ENCODE results near the gene C5orf46. TPM values are rescaled to one million over a fixed set of nuclear protein-coding genes. Genes with fewer than 3 reads are reported as not detected.
"Not testable (repeated sequence)": the region's sequence is repeated elsewhere in the genome, so short reads cannot be mapped to it uniquely, and the experiment has no call there.

Gene C5orf46
- total RNA-seq, 4 donors from 2014 or later, result 28.2 to 130 (median 86.4) TPM

- Histone ChIP-seq H3K27ac (no peak overlapping the region), H3K9me3 (no peaks in the 10 kb centered on the region), H3K27me3 (no peaks in the 10 kb centered on the region), H3K4me1 (no peaks in the 10 kb centered on the region), H3K4me3 (no peak overlapping the region), H3K36me3 (no peaks in the 10 kb centered on the region)
- no peak for TF ChIP-seq EP300 (IDR thresholded peaks at IDR 0.05)
- TF ChIP-seq POLR2A (IDR thresholded peaks at IDR 0.05), result no peak
- no peak for TF ChIP-seq POLR2AphosphoS5 (IDR thresholded peaks at IDR 0.05)
- no peak for TF ChIP-seq CTCF (IDR thresholded peaks at IDR 0.05)
- no peak for DNase-seq (ENCODE audit: low spot score in 2 of 2)
- WGBS, result 52% methylated on average over 2 of the region's 2 CpGs
Measured at GRCh38 chr5:147876626-147877025, 29.7 kb downstream of the C5orf46 start.

GRCh38 chr5:147876141-147876540 lies 30.2 kb downstream of the C5orf46 start:
- Histone ChIP-seq H3K9me3 (no peaks in the 10 kb centered on the region), H3K27ac (no peak overlapping the region), H3K4me1 (no peaks in the 10 kb centered on the region), H3K36me3 (no peaks in the 10 kb centered on the region), H3K27me3 (no peaks in the 10 kb centered on the region), H3K4me3 (no peak overlapping the region)
- TF ChIP-seq CTCF (IDR thresholded peaks at IDR 0.05) (no peak), POLR2AphosphoS5 (IDR thresholded peaks at IDR 0.05) (no peak), POLR2A (IDR thresholded peaks at IDR 0.05) (no peak), EP300 (IDR thresholded peaks at IDR 0.05) (no peak)
- no peak for DNase-seq (ENCODE audit: low spot score in 2 of 2)

GRCh38 chr5:147874910-147875367 lies 31.4 kb downstream of the C5orf46 start:
- no peaks in the 10 kb centered on the region for H3K9me3 ChIP-seq
- H3K27me3 ChIP-seq, result no peaks in the 10 kb centered on the region
- H3K4me3 ChIP-seq, result no peak overlapping the region
- TF ChIP-seq POLR2A (IDR thresholded peaks at IDR 0.05) (no peak), EP300 (IDR thresholded peaks at IDR 0.05) (no peak), CTCF (IDR thresholded peaks at IDR 0.05) (no peak), POLR2AphosphoS5 (IDR thresholded peaks at IDR 0.05) (no peak)
- no peaks in the 10 kb centered on the region for H3K4me1 ChIP-seq
- H3K36me3 ChIP-seq, result no peaks in the 10 kb centered on the region
- H3K27ac ChIP-seq, result no peak overlapping the region
- WGBS, result 34% methylated on average over 3 of the region's 3 CpGs
- DNase-seq (ENCODE audit: low spot score in 2 of 2), result no peak

GRCh38 chr5:147874118-147874875 lies 32.0 kb downstream of the C5orf46 start:
- not testable (repeated sequence) for H3K27me3 ChIP-seq; H3K36me3 ChIP-seq; DNase-seq (ENCODE audit: low spot score in 2 of 2); H3K4me3 ChIP-seq; H3K4me1 ChIP-seq; H3K27ac ChIP-seq; H3K9me3 ChIP-seq
- WGBS, result 71% methylated on average over 7 of the region's 8 CpGs

GRCh38 chr5:147872744-147873435 lies 33.4 kb downstream of the C5orf46 start:
- H3K4me1 ChIP-seq; H3K4me3 ChIP-seq; DNase-seq (ENCODE audit: low spot score in 2 of 2); H3K27me3 ChIP-seq; H3K36me3 ChIP-seq; H3K9me3 ChIP-seq; H3K27ac ChIP-seq: not testable (repeated sequence)
- WGBS, result 83% methylated on average over 16 of the region's 16 CpGs

- not testable (repeated sequence) for H3K27ac ChIP-seq; H3K4me3 ChIP-seq; H3K36me3 ChIP-seq; H3K9me3 ChIP-seq; DNase-seq (ENCODE audit: low spot score in 2 of 2); H3K4me1 ChIP-seq; H3K27me3 ChIP-seq
- WGBS, result 90% methylated on average over 16 of the region's 18 CpGs
Measured at GRCh38 chr5:147871980-147872549, 34.3 kb downstream of the C5orf46 start.

- WGBS, result 48% methylated on average over 6 of the region's 6 CpGs
- not testable (repeated sequence) for H3K4me3 ChIP-seq; H3K27ac ChIP-seq; H3K36me3 ChIP-seq; H3K27me3 ChIP-seq; H3K4me1 ChIP-seq; DNase-seq (ENCODE audit: low spot score in 2 of 2); H3K9me3 ChIP-seq
Measured at GRCh38 chr5:147869892-147870291, 36.4 kb downstream of the C5orf46 start.

All from suprapubic skin (tissue), 4 donors.